Transverse colon (tissue), 4 donors: Measurements from ENCODE around the gene CTNND2. TPM values are rescaled to one million over a fixed set of nuclear protein-coding genes. Genes with fewer than 3 reads are reported as not detected.

Source experiments
- DNase-seq: peaks from one replicate; pipeline ENCODE4 v3.0.0-alpha.2; 2019
- H3K27ac ChIP-seq, 4 donors: fragments of 200-600 bp; sonication (generic); 2 replicates each; pipeline ENCODE4 v1.5.1; 2016 to 2018; ENCODE audit warnings: inconsistent platforms in 4 of 4
- H3K27me3 ChIP-seq: fragments of 200-600 bp; sonication (generic); 2 replicates; pipeline ENCODE4 v1.5.1; 2017; ENCODE audit warnings: inconsistent platforms
- H3K36me3 ChIP-seq, 4 donors: fragments of 200-600 bp; sonication (generic); 2 replicates each; pipeline ENCODE4 v1.5.1; 2017 to 2019; ENCODE audit warnings: inconsistent platforms in 4 of 4
- H3K4me1 ChIP-seq, 4 donors: fragments of 200-600 bp; sonication (generic); 2 replicates each; pipeline ENCODE4 v1.5.1; 2017 to 2020; ENCODE audit warnings: inconsistent platforms in 4 of 4
- H3K4me3 ChIP-seq, 4 donors: fragments of 200-600 bp; sonication (generic); 1 replicate in 1 of 4; 2 replicates in 3 of 4; pipeline versions ENCODE4 v1.5.1 to v1.6.1; 2017 to 2019; ENCODE audit warnings: inconsistent platforms in 4 of 4
- H3K9me3 ChIP-seq, 2 donors: fragments of 200-600 bp; sonication (generic); 2 replicates each; pipeline ENCODE4 v1.5.1; 2017 to 2019; ENCODE audit warnings: inconsistent platforms in 2 of 2
- EP300 ChIP-seq: sonication (generic); formaldehyde crosslinking; IDR thresholded peaks from one replicate; pipeline ENCODE4 v1.6.1; 2017; ENCODE audit warnings: antibody characterized with exemption, low read depth
- POLR2A ChIP-seq: fragments of 450-650 bp; IDR thresholded peaks from one replicate; pipeline ENCODE4 v1.6.1; 2016; ENCODE audit warnings: antibody characterized with exemption, mild to moderate bottlenecking, moderate library complexity
- POLR2AphosphoS5 ChIP-seq, 3 donors: sonication (generic); formaldehyde crosslinking; IDR thresholded peaks; one replicate each; pipeline ENCODE4 v1.6.1; 2016; ENCODE audit warnings: antibody characterized with exemption in 3 of 3
- WGBS, 2 donors: methylation state at CpG; one replicate each; pipeline ENCODE4 v1.1.5; 2018; ENCODE audit warnings: low coverage in 1 of 2; 5-methylcytosine and 5-hydroxymethylcytosine counted together
- in situ Hi-C, 4 donors: fragments of 200-750 bp; cut with MboI; loops; one replicate each; pipeline versions ENCODE4 v1.15.0 to v1.15.1; 2017; ENCODE audit warnings: low sequenced_read_pairs in 3 of 4, low pct_ligation_motif_present in 1 of 4, low pct_unique_long_range_greater_than_20kb in 1 of 4
- intact Hi-C: fragments of 100-400 bp; cut with DNase I; formaldehyde crosslinking; loops from one replicate; pipeline ENCODE4 v1.15.1; 2023; ENCODE audit warnings: low total_unique reads
- total RNA-seq, 4 donors: library from RNA; depleted of rRNA; stranded (reverse); fragments of >200 nt; gene quantifications; one replicate each; pipeline ENCODE4 v1.1.0, GENCODE V29; 2016
- TF ChIP-seq, protein P1 (sequence below), 5 experiments: fragments of 200-600 bp in 3 of 5; fragments of 450-650 bp in 2 of 5; sonication (generic) in 3 of 5; IDR thresholded peaks; 1 replicate in 2 of 5; 2 replicates in 3 of 5; pipeline ENCODE4 v1.5.1; 2016 to 2017; ENCODE audit warnings: antibody characterized with exemption in 5 of 5, inconsistent platforms in 3 of 5, mild to moderate bottlenecking in 2 of 5, moderate library complexity in 1 of 5

CTNND2 gene
- total RNA-seq, 4 donors from 2014 or later = 1.9 to 2.1 TPM; not detected in 2

DNA sequence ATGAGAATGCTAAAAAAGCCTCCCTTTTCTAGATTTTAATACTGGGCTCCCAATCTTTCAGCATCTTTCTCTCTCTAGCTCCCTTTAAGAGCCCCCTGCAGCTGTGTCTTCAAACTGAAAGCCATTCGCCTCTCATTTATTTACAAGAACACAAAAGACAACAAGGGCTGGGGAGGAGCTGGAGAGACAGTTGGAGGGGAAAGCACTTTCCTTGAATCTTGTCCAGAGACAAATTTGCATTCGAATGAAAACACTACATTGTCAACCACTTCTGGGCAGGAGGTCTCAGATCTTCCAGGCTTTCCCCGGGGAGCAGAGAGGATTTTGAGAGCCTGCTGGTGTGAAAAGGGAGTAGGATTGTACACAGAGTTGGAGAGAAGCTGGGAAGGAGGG lies 518.3 kb downstream of the CTNND2 start:
- peaks cover 0 to 4% (median 2%) of the 10 kb centered on the region in 4 donors for H3K4me1 ChIP-seq
- H3K4me3 ChIP-seq = no peak overlapping the region
- in situ Hi-C loops = no loop called here
- no peak for DNase-seq
- H3K27me3 ChIP-seq = peaks cover 47% of the 10 kb centered on the region
- no peak overlapping the region for H3K27ac ChIP-seq
- H3K36me3 ChIP-seq = no peaks in the 10 kb centered on the region
- intact Hi-C loops = no loop called here
- no peaks in the 10 kb centered on the region for H3K9me3 ChIP-seq
- WGBS, 2 donors = 6 to 12% methylated on average over 3 of the region's 3 CpGs
- TF ChIP-seq POLR2A (no peak), POLR2AphosphoS5 (IDR thresholded peaks at IDR 0.05) (no peak), EP300 (no peak)
- TF ChIP-seq, protein P1, sequence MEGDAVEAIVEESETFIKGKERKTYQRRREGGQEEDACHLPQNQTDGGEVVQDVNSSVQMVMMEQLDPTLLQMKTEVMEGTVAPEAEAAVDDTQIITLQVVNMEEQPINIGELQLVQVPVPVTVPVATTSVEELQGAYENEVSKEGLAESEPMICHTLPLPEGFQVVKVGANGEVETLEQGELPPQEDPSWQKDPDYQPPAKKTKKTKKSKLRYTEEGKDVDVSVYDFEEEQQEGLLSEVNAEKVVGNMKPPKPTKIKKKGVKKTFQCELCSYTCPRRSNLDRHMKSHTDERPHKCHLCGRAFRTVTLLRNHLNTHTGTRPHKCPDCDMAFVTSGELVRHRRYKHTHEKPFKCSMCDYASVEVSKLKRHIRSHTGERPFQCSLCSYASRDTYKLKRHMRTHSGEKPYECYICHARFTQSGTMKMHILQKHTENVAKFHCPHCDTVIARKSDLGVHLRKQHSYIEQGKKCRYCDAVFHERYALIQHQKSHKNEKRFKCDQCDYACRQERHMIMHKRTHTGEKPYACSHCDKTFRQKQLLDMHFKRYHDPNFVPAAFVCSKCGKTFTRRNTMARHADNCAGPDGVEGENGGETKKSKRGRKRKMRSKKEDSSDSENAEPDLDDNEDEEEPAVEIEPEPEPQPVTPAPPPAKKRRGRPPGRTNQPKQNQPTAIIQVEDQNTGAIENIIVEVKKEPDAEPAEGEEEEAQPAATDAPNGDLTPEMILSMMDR (IDR thresholded peaks at IDR 0.05) = no peak

- in situ Hi-C loops (no loop called here), intact Hi-C loops (no loop called here)
- no peak for DNase-seq
- TF ChIP-seq POLR2A (no peak), EP300 (no peak), POLR2AphosphoS5 (IDR thresholded peaks at IDR 0.05) (no peak)
- TF ChIP-seq, protein P1 (IDR thresholded peaks at IDR 0.05) = no peak
- H3K36me3 ChIP-seq = no peaks in the 10 kb centered on the region
- peak overlapping the region in 2 of 4 donors; percentile 19 to 35 for H3K4me3 ChIP-seq
- 10 to 12% methylated on average over 11 to 19 of the region's 33 CpGs for WGBS, 2 donors
- peaks cover 47% of the 10 kb centered on the region for H3K27me3 ChIP-seq
- H3K9me3 ChIP-seq = no peaks in the 10 kb centered on the region
- H3K4me1 ChIP-seq = peaks cover 0 to 4% (median 2%) of the 10 kb centered on the region in 4 donors
- no peak overlapping the region for H3K27ac ChIP-seq
Observed at GRCh38 chr5:11385251-11385900, 518.9 kb downstream of the CTNND2 start.

GRCh38 chr5:11384441-11385250 lies 519.6 kb downstream of the CTNND2 start:
- WGBS, 2 donors = 7 to 21% methylated on average over 2 to 70 of the region's 96 CpGs
- no peaks in the 10 kb centered on the region for H3K36me3 ChIP-seq
- intact Hi-C loops (no loop called here), in situ Hi-C loops (no loop called here)
- H3K4me3 ChIP-seq = peak overlapping the region in 2 of 4 donors; percentile 19 to 35
- H3K4me1 ChIP-seq = peaks cover 0 to 4% (median 2%) of the 10 kb centered on the region in 4 donors
- TF ChIP-seq POLR2A (no peak), POLR2AphosphoS5 (IDR thresholded peaks at IDR 0.05) (no peak), EP300 (no peak)
- TF ChIP-seq, protein P1 (IDR thresholded peaks at IDR 0.05) = no peak
- H3K27ac ChIP-seq = no peak overlapping the region
- peaks cover 47% of the 10 kb centered on the region for H3K27me3 ChIP-seq
- DNase-seq = no peak
- H3K9me3 ChIP-seq = no peaks in the 10 kb centered on the region

DNA sequence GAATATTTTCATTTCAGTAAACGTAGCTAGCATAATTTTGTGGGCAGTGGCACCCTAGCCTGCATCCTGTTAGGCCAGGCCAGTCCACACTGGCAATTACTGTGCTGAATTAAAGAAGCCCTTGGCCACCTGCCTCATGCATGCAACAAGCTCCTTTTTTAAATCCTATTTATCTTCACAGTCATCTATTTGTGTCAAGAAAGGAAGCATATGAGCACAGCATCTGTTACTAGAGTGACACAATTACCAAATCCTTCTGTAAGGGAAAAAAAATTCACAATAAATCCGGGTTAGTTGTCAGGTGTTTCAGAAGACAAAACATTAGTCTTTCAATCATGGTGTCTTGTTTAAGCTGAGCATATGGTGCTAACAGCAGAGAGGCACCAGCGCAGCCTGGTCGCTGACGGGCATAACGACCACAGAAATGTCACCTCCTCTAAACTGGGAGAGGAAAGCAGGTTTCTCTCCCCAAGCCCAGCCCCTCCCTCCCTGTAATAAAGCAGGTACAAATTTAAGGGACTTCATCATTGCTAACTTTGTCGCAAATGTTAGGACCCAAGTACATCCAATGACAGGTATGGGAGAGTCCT lies 520.6 kb downstream of the CTNND2 start:
- Histone ChIP-seq H3K4me1 (peaks cover 0 to 4% (median 2%) of the 10 kb centered on the region in 4 donors), H3K4me3 (no peak overlapping the region), H3K27ac (no peak overlapping the region), H3K9me3 (no peaks in the 10 kb centered on the region), H3K36me3 (no peaks in the 10 kb centered on the region), H3K27me3 (peaks cover 47% of the 10 kb centered on the region)
- no peak for DNase-seq
- in situ Hi-C loops (no loop called here), intact Hi-C loops (no loop called here)
- TF ChIP-seq EP300 (no peak), POLR2AphosphoS5 (IDR thresholded peaks at IDR 0.05) (no peak), POLR2A (no peak)
- TF ChIP-seq, protein P1 (IDR thresholded peaks at IDR 0.05) = no peak
- 17 to 81% methylated on average over 1 to 7 of the region's 7 CpGs for WGBS, 2 donors
